Cardiac fibroblast (primary cell): Measurements from ENCODE around the gene SLC13A2.

ENCODE experiments used
- DNase-seq, 2 donors: peaks; one replicate each; pipeline versions ENCODE4 v3.0.0 to v3.0.0-alpha.2; 2010; ENCODE audit warnings: low read depth in 2 of 2
- H3K4me3 ChIP-seq, 2 donors: replicated peaks in 1 of 2; 1 replicate in 1 of 2; 2 replicates in 1 of 2; pipeline ENCODE4 v1.5.1; 2011; ENCODE audit warnings: low read depth in 2 of 2, low read length in 2 of 2, mild to moderate bottlenecking in 2 of 2, moderate library complexity in 1 of 2
- CTCF ChIP-seq: IDR thresholded peaks from one replicate; pipeline ENCODE4 v1.5.1; 2011; ENCODE audit warnings: low read depth, mild to moderate bottlenecking, low read length, inconsistent platforms

SLC13A2 gene

GRCh38 chr17:28537219-28537610 is 63.8 kb downstream of the SLC13A2 start:
- no peak for TF ChIP-seq CTCF
- no peak for DNase-seq
- no peak overlapping the region for H3K4me3 ChIP-seq

DNA sequence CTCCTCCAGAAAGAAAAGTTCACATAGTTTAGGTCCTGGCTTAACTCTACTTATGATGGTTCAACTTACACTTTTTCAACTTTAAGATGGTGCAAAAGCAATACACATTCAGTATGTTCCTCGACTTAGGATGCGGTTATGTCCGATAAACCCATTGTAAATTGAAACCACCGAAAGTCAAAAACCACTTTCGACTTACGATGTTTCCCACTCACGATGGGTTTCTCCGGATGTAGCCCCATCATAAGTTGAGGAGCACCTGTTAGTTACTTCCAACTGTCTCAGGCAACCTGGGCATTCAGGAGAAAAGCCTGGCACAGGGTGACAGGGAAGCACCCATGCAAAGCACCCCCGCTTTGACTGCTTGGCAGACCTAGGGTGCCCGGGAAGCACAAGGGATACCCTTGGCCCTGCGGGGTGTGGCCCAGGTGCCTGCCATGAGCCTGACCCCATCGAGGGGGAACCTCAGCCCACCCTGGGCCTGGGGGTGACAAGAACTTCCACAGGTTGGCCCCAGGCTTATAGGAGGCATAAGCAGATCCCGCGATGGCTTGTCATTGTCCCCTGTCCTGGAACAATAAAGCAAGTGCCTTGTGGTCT is 65.0 kb downstream of the SLC13A2 start:
- no peak for TF ChIP-seq CTCF

GRCh38 chr17:28540231-28540630 is 66.8 kb downstream of the SLC13A2 start:
- no peak overlapping the region for H3K4me3 ChIP-seq
- no peak for DNase-seq
- TF ChIP-seq CTCF: no peak

More for the DNA sequence above, 65.0 kb downstream of the SLC13A2 start:
- no peak overlapping the region for H3K4me3 ChIP-seq
- DNase-seq: no peak

DNA sequence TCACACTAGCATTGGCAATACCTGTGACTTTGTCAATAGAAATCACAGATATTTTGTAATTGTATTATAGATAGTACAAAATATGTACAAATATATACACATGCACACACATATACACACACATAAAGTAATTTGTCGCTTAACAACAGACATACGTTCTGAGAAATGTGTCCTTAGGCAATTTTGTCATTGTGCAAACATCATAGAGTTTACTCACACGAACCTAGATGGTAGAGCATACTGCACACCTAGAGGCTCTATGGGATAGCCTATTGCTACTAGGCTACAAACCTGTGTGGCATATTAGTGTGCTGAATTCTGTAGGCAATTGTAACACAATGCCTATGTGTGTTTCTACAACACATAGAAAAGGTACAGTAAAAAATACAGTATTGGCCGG is 68.0 kb downstream of the SLC13A2 start:
- no peak for DNase-seq
- no peak overlapping the region for H3K4me3 ChIP-seq
- TF ChIP-seq CTCF: no peak

- no peak for TF ChIP-seq CTCF
These were observed 71.1 kb downstream of the SLC13A2 start for GRCh38 chr17:28544402-28545140.

GRCh38 chr17:28545141-28545503 is 71.7 kb downstream of the SLC13A2 start:
- DNase-seq: no peak
- no peak overlapping the region for H3K4me3 ChIP-seq
- no peak for TF ChIP-seq CTCF

More at GRCh38 chr17:28544402-28545140, 71.1 kb downstream of the SLC13A2 start:
- no peak for DNase-seq
- no peak overlapping the region for H3K4me3 ChIP-seq
